GM19455 (cell line): ENCODE results near the gene SDHB.

Source experiments
- ATAC-seq: cut with Tn5 transposase; IDR thresholded peaks from one replicate; pipeline ENCODE4 v1.9.1; 2021; ENCODE audit not compliant: unreplicated experiment

Gene SDHB

DNA sequence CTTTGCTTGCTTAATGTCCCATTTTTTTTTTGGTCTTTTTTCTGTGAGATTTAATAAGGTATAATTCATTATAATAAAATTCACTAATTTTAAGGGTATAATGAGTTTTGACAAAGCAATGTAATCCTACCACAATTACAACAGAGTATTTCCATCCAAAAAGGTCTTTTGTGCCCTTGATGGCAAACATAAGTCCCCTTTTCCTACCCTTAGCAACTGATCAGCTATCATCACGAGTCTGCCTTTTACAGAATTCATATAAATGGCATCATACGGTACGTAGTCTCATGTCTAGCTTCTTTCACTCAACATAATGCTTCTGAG is 7.5 kb downstream of the SDHB start:
- ATAC-seq, result no peak

DNA sequence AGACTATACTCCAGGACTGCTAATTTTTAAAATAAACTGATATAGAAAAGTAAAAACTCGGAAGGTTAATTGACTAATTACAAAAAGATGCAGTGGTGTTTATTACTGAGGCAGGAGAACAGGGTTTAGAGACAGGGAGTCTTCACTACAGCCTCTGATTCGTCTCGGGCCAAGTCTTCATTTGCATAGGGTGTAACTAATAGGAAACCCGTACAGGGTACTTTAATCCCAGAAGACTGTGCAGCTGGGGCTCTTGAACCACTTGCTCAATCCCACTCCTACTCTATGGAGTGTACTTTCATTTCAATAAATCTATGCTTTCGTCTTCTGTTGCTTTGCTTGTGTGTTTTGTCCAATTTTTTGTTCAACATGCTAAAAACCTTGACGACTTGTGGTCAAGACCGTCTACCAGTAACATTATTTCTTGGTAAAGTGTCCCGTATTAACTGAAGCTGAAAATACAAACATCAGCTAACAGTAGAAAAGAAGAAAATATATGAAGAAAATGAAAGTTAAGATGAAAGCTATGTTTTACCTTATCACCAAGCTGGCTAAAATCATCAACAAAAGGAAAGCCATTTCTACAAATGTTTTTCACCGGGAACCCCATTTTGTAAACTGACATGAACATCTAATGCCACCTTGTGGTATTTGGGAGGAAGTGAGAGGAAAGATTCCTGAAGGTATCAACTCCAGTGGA is 8.0 kb downstream of the SDHB start:
- ATAC-seq, result no peak

DNA sequence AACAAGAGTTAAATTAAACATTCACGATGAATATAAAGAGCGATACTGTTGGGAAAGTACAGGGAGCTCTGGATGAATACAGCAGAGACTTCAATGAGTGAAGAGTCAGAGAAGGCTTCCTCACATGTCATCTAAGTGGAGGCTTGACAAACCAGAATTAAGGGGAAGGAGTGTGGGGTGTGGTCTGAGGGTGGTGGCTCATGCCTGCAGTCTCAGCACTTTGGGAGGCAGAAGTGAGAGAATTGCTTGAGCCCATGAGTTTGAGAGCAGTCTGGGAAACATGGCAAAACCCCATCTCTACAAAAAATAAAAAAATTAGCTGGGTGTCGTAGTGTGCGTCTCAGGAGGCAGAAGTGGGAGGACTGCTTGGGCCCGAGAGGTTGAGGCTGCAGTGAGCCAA is 8.7 kb downstream of the SDHB start:
- ATAC-seq, result no peak

DNA sequence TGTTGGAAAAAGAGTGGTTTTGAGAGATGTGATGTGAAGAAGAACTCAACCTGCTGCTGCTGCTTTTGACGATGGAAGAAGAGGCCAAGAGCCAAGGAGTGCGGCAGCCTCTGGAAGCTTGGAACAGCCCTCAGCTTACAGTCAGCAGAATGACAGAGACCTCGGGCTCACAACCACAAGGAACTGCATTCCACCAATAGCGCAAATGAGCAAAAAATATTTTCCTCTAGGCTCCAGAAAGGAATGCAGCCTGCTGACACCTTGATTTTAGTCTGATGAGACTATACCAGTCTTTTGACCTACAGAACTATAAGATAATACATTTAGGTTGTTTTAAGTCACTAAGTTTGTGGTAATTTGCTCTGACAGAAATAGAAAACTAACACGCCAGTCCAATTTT is 10.2 kb downstream of the SDHB start:
- ATAC-seq, result no peak

DNA sequence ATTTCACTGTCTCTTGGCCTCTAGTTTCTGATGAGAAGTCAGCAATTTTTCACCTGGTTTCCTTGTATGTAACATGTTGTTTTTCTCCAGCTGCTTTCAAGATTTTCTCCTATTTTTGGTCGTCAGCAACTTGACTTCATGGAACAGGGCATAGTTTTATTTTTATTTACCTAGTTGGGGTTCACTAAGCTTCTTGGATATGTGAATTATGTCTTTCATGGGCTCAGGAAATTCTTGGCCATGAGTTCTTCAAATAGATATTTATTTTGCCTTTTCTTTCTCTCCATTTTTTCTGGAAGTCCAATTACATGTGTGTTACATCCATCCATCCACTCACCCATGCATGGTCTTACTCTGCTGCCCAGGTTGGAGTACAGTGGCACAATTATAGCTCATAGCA is 13.7 kb downstream of the SDHB start:
- no peak for ATAC-seq

DNA sequence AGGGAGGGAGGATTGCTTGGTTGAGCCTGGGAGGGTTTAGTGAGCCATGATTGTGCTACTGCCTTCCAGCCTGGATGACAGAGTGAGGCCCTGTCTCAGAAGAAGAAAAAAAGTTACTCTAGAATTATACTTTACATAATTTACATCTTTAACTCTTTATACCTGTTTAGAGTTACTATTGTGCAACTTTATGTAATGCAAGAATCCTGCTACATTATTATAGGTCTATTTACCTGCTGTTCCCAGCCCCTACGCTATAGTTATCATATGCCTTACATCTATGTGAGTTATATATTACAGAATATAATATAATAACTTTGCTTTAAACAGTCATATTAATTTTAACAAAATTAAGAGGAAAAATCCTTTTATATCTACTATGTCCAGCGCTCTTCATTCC is 14.3 kb downstream of the SDHB start:
- no peak for ATAC-seq

DNA sequence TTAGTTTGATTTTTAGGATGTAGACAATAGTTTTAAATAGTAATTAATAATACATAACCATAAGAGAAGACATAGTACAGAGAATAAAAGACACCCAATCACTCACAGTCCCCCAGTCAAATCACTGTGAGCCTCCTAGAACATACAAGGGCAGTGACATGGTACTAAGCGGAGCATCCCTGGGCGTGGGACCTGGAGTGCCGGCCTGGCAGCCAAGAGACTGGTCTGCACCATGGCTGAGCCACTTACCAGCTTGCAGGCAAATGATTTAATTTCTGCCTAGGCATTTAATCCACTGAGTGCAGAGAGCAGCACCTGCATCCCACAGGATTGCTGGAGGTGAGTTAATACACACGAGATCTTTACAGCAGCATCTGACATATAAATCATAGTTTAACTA is 20.4 kb downstream of the SDHB start:
- ATAC-seq, result no peak

DNA sequence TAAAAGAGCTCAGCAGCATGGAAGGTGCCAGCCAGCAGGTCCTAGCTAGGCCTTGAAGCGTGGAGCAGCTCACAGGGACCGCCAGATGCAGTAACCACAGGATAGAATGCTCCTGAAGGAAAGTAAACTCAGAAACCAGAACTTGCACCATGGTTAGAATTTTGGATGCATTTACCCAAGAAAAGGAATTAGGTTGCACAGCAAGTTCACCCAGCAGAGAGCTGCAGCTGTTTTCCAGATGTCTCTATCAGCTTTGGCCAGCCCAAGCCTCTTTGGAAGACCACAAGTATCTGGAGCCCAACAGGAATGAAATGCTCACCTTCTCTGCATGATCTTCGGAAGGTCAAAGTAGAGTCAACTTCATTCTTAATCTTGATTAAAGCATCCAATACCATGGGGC is 21.1 kb downstream of the SDHB start:
- ATAC-seq, result no peak

DNA sequence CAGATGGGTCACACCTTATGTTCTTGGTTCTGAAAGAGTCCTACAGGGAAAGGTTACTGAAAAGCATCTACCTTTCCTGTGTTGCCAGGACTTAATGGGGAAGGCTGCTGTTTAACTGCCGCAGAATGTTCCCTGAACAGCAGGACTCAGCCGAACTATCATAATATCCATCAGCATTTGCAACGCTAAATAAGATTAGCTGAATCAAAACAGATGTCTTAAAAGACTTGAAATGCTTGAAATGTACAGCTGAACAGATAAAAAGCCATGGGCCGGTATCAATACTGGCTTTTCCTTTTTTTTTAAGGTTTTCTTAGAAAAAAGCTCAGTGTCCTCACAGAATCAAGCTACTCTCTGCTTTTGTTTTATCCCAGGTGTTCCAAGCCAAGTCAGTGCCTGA is 22.4 kb downstream of the SDHB start:
- no peak for ATAC-seq

DNA sequence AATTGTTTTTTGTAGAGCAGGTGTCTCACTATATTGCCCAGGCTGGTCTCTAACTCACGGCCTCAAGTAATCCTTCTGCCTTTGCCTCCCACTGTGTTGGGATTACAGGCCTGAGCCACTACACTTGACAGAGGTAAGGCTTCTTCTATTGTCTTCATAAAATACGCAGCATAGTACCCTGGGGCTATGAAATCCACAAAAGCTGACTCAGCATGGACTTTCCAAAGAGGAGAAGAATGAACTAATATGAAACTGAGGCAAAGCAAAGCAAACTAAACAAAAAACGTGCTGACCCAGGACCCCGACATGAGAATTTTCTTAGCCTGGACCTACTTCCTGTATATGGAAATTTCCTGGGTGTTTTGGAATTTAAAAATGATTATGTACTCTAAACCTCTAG is 23.6 kb downstream of the SDHB start:
- ATAC-seq, result no peak

DNA sequence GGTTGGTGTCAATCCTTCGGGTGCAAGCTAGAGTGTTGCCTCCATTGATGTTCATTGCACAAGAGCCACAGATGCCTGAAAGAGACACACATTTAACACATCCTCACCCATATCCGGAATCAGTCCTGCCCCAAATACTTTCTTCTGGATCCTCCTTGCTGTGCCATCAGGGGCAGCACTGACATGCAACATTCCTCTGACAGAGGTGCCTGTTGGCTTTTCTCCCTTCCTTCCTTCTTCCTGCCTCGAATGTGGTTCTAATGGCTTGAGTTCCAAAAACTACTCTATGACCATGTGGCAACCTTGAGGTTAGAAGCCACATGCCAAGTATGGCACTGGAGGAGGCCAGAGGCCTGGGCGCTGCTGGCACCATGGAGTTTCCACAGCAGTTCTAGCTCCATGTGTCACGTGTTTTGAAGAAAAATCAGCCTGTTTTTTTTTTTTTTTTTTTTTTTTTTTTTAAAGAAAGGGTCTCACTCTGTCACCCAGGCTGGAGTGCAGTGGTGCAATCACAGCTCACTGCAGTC is 25.1 kb downstream of the SDHB start:
- no peak for ATAC-seq

DNA sequence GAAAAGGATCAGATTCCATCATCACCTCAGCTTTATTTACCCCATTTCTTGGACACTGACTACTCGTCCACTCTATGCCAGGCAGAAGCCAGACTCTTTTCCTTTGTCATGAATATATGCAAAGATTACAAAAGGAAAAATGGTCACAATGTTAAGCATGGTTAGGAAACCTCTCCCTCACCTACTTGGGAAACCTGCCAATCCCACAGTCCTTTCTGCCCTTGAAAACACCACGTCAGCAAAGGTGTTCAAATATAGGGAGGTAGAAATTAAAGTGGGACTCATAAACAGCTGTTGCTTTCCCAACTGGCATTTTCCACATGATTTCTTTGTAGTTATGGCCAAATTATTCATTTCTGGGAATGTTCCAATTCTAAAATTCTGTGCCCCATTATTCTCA is 25.9 kb downstream of the SDHB start:
- no peak for ATAC-seq

DNA sequence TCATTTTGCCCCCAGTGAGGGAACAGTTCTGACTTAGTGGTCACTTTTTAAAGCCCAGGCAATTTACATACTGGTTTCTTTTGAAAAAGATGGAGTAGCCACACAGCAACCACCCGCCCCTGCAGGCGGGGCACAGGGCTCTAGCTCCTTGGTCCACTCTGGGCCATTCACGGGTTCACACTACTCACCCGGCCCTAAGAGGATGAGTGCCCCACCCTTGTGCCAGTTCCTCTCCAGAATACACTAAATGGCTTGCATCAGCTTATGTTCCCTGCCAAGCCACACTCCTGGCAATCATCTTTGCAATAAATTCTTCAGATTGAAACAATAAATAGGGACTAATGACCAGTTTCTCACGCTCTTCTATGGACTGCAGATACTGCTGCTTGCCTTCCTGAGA is 26.4 kb downstream of the SDHB start:
- ATAC-seq, result no peak

DNA sequence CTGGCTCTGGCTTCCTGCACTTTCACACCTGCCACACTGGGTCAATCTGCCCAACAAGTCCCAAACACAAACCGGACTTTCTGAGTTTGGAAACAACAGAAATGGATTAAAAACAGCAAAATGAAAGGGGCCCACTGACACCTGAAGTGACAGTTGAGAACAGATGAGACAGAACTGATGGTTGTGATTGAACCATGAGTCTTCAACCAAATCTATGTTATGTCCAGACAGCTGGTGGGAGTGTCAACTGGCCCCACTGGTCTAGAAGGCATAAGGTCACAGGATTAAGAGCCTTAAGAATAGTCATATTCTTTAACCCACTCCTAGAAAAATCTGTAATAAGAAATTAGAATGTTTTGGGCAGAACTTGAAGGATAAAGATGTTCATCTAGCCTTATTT is 29.1 kb downstream of the SDHB start:
- no peak for ATAC-seq

DNA sequence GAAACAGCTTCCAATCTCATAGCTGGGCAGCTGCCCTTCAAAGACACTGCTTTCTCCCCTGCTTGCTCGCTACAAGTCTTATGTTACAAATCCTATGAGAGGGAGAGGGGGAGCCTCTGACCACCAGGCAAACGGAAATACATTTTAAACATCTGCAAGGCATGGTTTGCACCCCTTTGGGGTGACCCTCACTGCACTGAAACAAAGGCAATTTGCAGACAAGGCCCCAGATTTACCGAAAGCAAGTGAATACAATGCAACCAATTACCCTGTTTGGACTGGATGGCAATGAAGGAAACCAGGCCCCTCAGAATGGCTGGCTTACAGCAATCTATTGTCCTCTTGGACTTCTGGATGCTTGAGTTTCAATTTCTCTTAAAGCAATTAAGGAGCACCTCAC is 30.3 kb downstream of the SDHB start:
- no peak for ATAC-seq

DNA sequence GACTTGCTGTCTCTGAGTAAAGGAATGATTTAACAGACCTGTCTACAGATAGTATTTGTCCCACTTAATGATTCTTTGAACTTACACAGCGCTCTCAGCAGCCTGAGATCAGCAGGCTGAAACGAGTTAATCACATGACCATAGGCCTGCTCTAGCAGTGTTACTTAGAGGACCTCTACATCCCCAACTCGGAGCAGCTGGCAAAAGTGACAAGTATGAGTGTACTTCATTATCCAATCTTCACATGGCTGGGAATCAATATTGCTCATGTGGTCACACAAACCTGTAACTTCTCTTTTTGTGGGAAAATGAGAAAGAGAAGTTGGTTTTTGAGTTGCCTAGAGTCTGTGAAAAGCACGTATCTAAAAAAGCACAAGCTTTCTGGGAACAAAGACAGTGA is 30.7 kb downstream of the SDHB start:
- no peak for ATAC-seq

DNA sequence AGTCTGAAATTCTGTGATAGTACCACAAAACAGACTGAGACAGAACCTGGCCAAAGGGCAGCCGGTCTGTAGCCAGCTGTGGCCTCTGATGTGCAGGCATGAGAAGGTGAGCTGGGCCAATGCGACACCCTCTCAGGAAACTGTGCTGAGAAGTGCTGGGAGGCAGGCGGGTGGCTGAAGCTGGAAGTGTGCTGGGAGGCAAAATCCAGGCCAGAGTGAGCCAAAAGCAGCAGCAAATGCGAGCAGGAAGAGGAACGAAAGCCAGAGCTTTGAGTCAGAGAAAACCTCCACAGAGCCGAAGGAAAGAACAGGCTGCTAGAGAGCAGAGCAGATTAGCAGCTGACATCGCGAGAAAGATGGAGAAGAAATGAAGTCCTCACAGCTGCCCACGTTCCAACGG is 31.9 kb downstream of the SDHB start:
- no peak for ATAC-seq

DNA sequence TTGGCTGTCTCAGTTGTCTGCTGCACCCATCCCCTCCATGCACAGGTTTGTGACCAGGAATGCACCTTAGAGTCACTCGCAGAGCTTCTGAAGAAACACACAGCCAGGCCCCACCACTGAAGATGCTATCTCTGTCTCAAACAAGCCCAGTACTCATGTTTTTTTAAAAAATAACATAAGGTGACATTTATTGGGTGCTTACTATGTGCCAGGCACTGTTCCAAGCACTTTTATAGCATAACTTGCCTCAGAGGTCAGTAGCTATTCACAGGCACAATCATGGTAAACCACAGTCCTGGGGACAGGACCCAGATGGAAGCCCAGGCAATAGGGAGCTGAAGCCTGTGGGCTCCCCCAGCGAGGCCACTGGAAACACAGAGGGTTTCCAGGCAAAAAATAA is 33.3 kb downstream of the SDHB start:
- ATAC-seq, result no peak

DNA sequence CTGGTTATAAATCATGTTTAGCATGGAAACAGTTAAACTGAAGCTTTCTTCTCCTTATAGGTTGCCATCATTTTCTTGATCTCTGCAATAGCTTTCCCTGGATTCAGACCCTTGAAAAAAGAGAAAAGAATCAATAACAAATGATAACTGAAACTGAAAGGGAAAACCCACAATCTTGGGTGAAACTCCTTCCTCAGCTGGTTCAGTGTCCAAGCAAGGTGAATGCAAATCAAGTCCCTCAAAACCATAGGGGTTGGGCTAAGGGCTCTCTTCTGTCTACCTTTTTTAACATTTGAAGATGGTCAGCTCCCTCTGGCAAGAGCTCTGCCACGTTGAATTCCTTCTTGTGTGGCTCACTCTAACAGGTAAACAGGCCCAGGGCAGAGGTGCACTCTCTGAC is 35.0 kb downstream of the SDHB start:
- ATAC-seq, result no peak

DNA sequence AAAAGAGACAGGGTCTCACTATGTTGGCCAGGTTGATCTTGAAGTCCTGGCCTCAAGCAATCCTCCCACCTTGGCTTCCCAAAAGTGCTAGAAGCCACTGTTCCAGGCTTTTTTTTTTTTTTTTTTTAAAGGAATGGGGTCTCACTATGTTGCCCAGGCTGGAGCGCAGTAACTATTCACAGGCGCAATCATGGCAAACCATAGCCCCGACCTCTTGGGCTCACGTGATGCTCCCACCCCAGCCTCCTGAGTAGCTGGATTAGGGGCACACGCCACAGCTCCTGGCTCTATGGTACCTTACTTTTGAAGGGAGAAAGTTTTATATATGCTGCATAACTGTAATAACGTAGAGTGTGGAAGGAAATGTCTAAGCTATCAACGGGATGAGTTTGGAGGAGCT is 36.4 kb downstream of the SDHB start:
- ATAC-seq, result no peak

DNA sequence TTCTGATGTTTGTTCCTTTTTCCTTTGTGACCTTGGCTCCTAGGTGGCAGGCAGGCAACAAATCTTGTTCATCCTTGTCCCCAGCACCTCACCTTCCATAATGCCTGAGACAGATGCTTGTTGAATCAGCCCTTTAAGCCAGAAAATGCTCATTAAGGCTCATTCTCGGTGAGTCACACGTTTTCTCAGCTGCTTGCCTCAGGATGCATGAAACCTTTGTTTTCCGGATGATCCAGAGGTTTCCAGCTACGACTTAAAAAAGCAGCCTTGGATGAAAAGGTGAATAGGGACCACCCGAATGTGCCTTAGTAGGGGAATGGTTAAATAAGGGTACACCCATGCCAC is 37.5 kb downstream of the SDHB start:
- ATAC-seq, result no peak

DNA sequence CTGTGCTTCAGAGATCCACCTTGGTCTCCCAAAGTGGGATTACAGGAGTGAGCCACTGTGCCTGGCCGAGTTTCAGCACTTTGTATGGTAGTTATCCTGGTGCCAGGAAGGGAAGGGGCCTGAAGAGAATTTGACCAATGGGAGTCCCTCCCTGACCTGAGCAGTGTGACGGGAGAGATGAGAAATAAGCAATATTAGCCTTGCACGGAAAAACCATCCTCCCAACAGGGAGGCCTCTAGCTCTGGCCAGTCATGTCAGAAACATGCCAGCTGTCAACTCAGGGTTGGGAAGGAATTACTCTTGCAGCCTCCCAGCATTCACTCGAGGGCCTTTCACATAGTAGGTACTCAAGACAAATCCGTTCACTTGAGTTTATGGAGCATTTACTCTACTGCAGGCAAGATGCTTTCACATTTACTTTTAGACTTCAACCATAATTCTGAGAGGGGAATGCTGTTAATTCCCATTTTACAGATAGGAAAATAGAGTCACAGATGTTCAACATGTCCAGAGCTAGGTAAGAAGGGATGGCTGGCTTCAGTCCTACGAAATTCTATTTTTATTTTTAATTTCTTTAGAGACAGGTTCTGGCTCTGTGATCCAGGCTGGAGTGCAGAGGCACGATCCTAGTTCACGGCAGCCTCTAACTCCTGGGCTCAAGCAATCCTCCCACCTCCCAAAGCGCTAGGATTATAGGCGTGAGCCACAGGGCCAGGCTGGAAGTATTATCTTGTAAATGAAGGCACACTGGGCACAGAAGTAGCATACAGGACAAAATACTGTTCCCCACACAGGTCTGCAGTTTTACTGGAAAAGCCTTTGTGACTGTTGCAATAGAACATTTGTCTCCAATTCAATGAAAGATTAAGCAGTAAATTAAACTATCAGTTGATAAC is 38.9 kb downstream of the SDHB start:
- no peak for ATAC-seq
